Measurements from ENCODE around the gene AIRE. TPM values are rescaled to one million over a fixed set of nuclear protein-coding genes. Genes with fewer than 3 reads are reported as not detected.

The AIRE gene
- total and polyA plus RNA-seq, 2 of the 13 experiments (the other 11 are each of a cell fraction or from before 2014, with no cell fraction given), result not detected

DNA sequence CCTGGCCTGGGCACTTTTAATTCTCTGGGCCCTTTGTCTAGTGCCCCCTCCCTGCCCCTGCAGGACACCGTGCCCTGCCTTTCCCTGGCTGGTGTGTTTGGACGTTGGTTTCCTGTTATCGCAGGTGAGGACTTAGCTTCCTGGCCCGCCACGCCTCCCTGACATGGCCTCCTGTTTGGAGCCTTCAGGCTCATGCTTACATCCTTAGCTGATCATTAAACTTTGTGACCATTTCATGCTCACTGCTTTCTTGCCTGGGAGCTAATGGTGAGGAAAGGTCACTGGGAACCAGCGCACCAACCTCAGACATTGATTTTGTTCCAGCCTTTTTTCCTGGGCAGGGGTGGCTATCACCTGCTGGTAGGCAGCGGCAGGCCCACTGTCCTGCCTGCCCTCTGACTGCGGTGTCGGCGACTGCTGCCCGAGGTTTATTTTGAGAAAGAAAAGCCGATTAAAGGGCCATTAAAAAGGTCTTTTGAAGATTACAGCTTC lies 17.9 kb downstream of the AIRE start (continued):
- TF ChIP-seq ZSCAN29 (CRISPR knock-in tag; conservative IDR thresholded peaks at IDR 0.05) (no peak), PHB2 (IDR thresholded peaks at IDR 0.05; ENCODE audit: partially characterized antibody) (no peak), SMAD3 (CRISPR knock-in tag; IDR thresholded peaks at IDR 0.05) (0 out of 2 replicates have a peak, but pooled peaks have one; percentile 27), CREB1 (IDR thresholded peaks at IDR 0.05) (no peak), CREB1 (CRISPR knock-in tag; IDR thresholded peaks at IDR 0.05) (no peak), ZNF816 (CRISPR knock-in tag; IDR thresholded peaks at IDR 0.05; ENCODE audit: borderline replicate concordance) (no peak), TEAD2 (CRISPR knock-in tag; IDR thresholded peaks at IDR 0.05) (no peak), U2AF1 (optimal IDR thresholded peaks at IDR 0.05; ENCODE audit: low read depth, low read length) (no peak), NFKB2 (CRISPR knock-in tag; IDR thresholded peaks at IDR 0.05; ENCODE audit: borderline replicate concordance) (no peak; the same call in 1 of the 2 replicates), ZNF543 (CRISPR knock-in tag; IDR thresholded peaks at IDR 0.05) (no peak), FOXJ3 (CRISPR knock-in tag; IDR thresholded peaks at IDR 0.05; ENCODE audit: borderline replicate concordance) (no peak), ZNF781 (CRISPR knock-in tag; IDR thresholded peaks at IDR 0.05; ENCODE audit: borderline replicate concordance, not compliant biosample characterization) (no peak), MIER3 (CRISPR knock-in tag; IDR thresholded peaks at IDR 0.05; ENCODE audit: borderline replicate concordance) (peak; percentile 25; the same call in 1 of the 2 replicates), ZNF256 (CRISPR knock-in tag; conservative IDR thresholded peaks at IDR 0.05) (no peak), RORA (CRISPR knock-in tag; IDR thresholded peaks at IDR 0.05) (no peak), ZNF724P (CRISPR knock-in tag; IDR thresholded peaks at IDR 0.05; ENCODE audit: borderline replicate concordance) (no peak), ELF3 (CRISPR knock-in tag; IDR thresholded peaks at IDR 0.05) (peak; percentile 79)
- TF ChIP-seq, protein P1, sequence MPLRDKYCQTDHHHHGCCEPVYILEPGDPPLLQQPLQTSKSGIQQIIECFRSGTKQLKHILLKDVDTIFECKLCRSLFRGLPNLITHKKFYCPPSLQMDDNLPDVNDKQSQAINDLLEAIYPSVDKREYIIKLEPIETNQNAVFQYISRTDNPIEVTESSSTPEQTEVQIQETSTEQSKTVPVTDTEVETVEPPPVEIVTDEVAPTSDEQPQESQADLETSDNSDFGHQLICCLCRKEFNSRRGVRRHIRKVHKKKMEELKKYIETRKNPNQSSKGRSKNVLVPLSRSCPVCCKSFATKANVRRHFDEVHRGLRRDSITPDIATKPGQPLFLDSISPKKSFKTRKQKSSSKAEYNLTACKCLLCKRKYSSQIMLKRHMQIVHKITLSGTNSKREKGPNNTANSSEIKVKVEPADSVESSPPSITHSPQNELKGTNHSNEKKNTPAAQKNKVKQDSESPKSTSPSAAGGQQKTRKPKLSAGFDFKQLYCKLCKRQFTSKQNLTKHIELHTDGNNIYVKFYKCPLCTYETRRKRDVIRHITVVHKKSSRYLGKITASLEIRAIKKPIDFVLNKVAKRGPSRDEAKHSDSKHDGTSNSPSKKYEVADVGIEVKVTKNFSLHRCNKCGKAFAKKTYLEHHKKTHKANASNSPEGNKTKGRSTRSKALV (CRISPR knock-in tag; IDR thresholded peaks at IDR 0.05), result no peak
- TF ChIP-seq, protein P2, sequence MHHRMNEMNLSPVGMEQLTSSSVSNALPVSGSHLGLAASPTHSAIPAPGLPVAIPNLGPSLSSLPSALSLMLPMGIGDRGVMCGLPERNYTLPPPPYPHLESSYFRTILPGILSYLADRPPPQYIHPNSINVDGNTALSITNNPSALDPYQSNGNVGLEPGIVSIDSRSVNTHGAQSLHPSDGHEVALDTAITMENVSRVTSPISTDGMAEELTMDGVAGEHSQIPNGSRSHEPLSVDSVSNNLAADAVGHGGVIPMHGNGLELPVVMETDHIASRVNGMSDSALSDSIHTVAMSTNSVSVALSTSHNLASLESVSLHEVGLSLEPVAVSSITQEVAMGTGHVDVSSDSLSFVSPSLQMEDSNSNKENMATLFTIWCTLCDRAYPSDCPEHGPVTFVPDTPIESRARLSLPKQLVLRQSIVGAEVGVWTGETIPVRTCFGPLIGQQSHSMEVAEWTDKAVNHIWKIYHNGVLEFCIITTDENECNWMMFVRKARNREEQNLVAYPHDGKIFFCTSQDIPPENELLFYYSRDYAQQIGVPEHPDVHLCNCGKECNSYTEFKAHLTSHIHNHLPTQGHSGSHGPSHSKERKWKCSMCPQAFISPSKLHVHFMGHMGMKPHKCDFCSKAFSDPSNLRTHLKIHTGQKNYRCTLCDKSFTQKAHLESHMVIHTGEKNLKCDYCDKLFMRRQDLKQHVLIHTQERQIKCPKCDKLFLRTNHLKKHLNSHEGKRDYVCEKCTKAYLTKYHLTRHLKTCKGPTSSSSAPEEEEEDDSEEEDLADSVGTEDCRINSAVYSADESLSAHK (CRISPR knock-in tag; IDR thresholded peaks at IDR 0.05; ENCODE audit: borderline replicate concordance), result no peak
- TF ChIP-seq, protein P3, sequence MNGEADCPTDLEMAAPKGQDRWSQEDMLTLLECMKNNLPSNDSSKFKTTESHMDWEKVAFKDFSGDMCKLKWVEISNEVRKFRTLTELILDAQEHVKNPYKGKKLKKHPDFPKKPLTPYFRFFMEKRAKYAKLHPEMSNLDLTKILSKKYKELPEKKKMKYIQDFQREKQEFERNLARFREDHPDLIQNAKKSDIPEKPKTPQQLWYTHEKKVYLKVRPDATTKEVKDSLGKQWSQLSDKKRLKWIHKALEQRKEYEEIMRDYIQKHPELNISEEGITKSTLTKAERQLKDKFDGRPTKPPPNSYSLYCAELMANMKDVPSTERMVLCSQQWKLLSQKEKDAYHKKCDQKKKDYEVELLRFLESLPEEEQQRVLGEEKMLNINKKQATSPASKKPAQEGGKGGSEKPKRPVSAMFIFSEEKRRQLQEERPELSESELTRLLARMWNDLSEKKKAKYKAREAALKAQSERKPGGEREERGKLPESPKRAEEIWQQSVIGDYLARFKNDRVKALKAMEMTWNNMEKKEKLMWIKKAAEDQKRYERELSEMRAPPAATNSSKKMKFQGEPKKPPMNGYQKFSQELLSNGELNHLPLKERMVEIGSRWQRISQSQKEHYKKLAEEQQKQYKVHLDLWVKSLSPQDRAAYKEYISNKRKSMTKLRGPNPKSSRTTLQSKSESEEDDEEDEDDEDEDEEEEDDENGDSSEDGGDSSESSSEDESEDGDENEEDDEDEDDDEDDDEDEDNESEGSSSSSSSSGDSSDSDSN (CRISPR knock-in tag; IDR thresholded peaks at IDR 0.05), result no peak; the same call in 1 of the 2 replicates
- TF ChIP-seq, protein P4, sequence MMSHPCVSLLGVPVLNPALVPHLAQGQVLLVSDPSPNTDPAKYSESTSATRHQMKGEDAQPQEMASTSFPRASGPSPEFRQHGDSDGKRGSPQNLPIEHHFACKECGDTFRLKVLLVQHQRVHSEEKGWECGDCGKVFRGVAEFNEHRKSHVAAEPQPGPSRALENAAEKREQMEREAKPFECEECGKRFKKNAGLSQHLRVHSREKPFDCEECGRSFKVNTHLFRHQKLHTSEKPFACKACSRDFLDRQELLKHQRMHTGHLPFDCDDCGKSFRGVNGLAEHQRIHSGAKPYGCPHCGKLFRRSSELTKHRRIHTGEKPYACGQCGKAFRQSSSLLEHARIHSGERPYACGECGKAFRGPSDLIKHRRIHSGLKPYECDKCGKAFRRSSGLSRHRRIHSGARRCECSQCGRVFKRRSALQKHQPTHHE (CRISPR knock-in tag; IDR thresholded peaks at IDR 0.05; ENCODE audit: borderline replicate concordance), result no peak
- TF ChIP-seq, protein P5, sequence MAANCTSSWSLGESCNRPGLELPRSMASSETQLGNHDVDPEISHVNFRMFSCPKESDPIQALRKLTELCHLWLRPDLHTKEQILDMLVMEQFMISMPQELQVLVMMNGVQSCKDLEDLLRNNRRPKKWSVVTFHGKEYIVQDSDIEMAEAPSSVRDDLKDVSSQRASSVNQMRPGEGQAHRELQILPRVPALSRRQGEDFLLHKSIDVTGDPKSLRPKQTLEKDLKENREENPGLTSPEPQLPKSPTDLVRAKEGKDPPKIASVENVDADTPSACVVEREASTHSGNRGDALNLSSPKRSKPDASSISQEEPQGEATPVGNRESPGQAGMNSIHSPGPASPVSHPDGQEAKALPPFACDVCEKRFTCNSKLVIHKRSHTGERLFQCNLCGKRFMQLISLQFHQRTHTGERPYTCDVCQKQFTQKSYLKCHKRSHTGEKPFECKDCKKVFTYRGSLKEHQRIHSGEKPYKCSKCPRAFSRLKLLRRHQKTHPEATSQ (CRISPR knock-in tag; IDR thresholded peaks at IDR 0.05; ENCODE audit: borderline replicate concordance), result no peak

Data from HepG2 (cell line).